Measurements from ENCODE around the gene HTRA1. TPM values are rescaled to one million over a fixed set of nuclear protein-coding genes. Genes with fewer than 3 reads are reported as not detected.

The HTRA1 gene
- total RNA-seq, 3 donors from 2014 or later, result 0.13 to 0.41 (median 0.26) TPM

- H3K36me3 Mint-ChIP-seq (ENCODE audit: insufficient read depth), result no peaks in the 10 kb centered on the region
- no peaks in the 10 kb centered on the region for H3K9me3 Mint-ChIP-seq
- no peak for ATAC-seq
- peaks cover 5% of the 10 kb centered on the region for H3K27me3 Mint-ChIP-seq (ENCODE audit: low read depth)
- peaks cover 18% of the 10 kb centered on the region for H3K4me1 Mint-ChIP-seq (ENCODE audit: low read depth)
- H3K4me3 Mint-ChIP-seq, result no peak overlapping the region
- no peak for DNase-seq
Measured at GRCh38 chr10:122490268-122490667, 28.9 kb downstream of the HTRA1 start.

DNA sequence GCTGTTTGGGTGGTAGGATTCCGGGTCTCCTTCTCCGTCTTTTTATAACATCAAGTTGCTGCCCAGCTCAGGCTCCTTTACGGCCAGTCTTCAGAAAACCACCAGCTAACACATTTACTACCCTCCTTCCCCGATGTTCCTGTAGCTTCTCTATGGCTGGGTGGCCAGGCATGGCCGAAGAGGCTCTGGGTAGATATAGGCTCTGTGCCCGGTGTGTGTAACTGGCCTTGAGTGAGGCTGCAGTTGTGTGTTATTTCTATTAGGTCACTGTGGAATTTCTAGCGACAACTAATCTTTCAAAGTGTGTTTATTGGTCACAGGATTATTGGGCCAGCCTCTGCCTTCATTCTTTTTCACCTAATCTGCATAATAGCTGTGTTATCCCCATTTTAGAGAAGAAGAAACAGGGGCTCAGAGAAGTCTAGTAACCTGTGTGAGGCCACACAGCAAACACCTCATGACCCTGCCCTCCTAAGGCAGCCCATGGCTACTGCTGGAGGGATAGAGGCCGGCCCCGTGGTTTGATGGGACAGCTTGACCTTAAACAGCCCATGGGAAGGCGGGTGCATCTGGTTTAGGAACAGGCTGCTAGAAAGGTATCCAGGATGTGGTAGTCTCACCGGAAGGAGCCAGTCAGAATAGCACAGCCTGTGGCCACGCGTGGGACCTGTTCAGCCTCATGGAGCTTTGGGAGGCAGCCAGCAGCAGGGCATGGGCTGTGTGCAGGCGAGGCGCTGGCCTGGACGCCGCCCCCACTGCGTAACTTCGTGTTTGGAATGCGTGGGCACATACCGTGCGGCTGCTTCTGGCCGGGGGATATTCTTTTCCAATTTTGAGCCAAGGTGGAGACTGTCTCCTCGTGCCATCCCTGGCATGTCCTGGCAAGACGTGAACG, 29.7 kb downstream of the HTRA1 start:
- Mint-ChIP-seq H3K9me3 (no peaks in the 10 kb centered on the region), H3K4me3 (no peak overlapping the region), H3K27me3 (ENCODE audit: low read depth) (peaks cover 5% of the 10 kb centered on the region), H3K36me3 (ENCODE audit: insufficient read depth) (no peaks in the 10 kb centered on the region), H3K4me1 (ENCODE audit: low read depth) (peaks cover 22% of the 10 kb centered on the region)
- no peak for DNase-seq
- peak; percentile 73 to 81 for ATAC-seq

DNA sequence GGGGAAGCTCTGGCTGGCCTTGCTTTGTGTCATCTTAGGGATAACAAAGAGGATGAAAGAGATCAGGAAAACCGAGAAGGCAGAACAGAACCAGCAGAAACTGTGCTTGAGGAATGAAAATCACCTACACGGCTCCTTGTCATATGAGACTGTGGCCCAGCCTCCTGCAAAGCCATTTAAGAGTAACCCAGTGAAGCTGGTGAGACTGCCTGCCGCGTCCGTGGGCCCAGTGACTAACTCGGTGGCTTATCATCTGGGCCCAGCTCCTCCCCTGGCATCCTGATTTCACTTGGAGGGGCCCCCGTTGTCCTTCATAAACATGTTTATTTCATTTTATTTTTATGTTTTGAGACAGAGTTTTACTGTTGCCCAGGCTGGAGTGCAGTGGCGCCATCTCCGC, 30.7 kb downstream of the HTRA1 start:
- DNase-seq (no peak), ATAC-seq (peak in 1 of 2 donors; percentile 34)
- Mint-ChIP-seq H3K4me3 (no peak overlapping the region), H3K9me3 (no peaks in the 10 kb centered on the region), H3K36me3 (ENCODE audit: insufficient read depth) (no peaks in the 10 kb centered on the region), H3K27me3 (ENCODE audit: low read depth) (peaks cover 5% of the 10 kb centered on the region), H3K4me1 (ENCODE audit: low read depth) (peaks cover 29% of the 10 kb centered on the region)

DNA sequence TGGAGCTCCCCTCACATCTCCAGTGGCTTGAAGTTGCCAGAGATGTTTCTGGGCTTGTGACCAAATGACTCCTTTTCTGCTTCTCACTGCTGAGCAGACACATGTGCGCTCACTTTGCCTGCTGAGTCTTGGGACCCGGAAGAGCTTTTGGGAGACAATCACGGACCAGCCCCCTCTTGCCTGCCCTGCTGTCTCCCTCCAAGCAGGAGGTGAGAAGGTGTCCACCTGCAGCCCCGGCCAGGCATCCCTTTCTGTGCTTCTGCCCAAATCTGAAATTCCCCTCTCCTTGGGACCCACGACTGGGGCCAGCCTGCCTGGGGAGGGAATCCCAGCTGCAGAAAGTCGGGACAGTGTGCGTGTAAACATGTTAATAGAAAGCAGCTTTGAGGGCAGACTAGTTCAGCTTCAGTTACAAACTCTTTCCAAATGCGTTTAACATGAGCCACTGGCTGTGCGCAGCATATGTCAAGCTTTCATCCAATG, 31.7 kb downstream of the HTRA1 start:
- Mint-ChIP-seq H3K4me3 (no peak overlapping the region), H3K27me3 (ENCODE audit: low read depth) (peaks cover 2% of the 10 kb centered on the region), H3K9me3 (no peaks in the 10 kb centered on the region), H3K36me3 (ENCODE audit: insufficient read depth) (no peaks in the 10 kb centered on the region), H3K4me1 (ENCODE audit: low read depth) (peaks cover 29% of the 10 kb centered on the region)
- no peak for ATAC-seq
- no peak for DNase-seq

DNA sequence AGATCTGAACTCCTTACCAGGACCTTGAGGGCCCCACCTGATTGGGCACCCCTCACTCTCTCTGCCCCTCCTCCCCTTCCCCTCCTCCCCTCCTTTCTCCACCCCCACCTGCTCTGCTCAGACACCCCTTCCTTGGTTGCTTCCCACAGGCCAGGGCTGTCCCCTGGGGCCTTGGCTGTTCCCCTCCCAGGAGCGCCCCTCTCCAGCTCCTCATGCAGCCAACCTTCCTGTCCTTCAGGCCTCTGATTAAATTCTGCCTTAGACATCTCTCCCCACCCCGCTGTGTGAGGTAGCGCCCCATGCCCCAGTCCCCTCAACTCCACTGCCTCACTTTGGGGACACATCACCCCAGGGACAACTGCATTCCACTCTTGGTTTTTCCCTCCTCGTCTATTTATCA, 32.4 kb downstream of the HTRA1 start:
- DNase-seq, result no peak
- no peak for ATAC-seq
- Mint-ChIP-seq H3K9me3 (no peaks in the 10 kb centered on the region), H3K4me3 (no peak overlapping the region), H3K27me3 (ENCODE audit: low read depth) (peaks cover 2% of the 10 kb centered on the region), H3K4me1 (ENCODE audit: low read depth) (peaks cover 29% of the 10 kb centered on the region), H3K36me3 (ENCODE audit: insufficient read depth) (no peaks in the 10 kb centered on the region)

GRCh38 chr10:122494173-122494820, 32.9 kb downstream of the HTRA1 start:
- Mint-ChIP-seq H3K4me1 (ENCODE audit: low read depth) (peaks cover 29% of the 10 kb centered on the region), H3K27me3 (ENCODE audit: low read depth) (peaks cover 2% of the 10 kb centered on the region), H3K4me3 (no peak overlapping the region), H3K36me3 (ENCODE audit: insufficient read depth) (no peaks in the 10 kb centered on the region), H3K9me3 (no peaks in the 10 kb centered on the region)
- ATAC-seq, result no peak
- no peak for DNase-seq

- Mint-ChIP-seq H3K36me3 (ENCODE audit: insufficient read depth) (no peaks in the 10 kb centered on the region), H3K9me3 (no peaks in the 10 kb centered on the region)
Measured at GRCh38 chr10:122494833-122495232, 33.5 kb downstream of the HTRA1 start.

GRCh38 chr10:122495406-122496340, 34.3 kb downstream of the HTRA1 start:
- no peaks in the 10 kb centered on the region for H3K36me3 Mint-ChIP-seq (ENCODE audit: insufficient read depth)
- ATAC-seq (no peak), DNase-seq (no peak)
- peaks cover 2% of the 10 kb centered on the region for H3K27me3 Mint-ChIP-seq (ENCODE audit: low read depth)
- H3K4me3 Mint-ChIP-seq, result no peak overlapping the region
- no peaks in the 10 kb centered on the region for H3K9me3 Mint-ChIP-seq
- H3K4me1 Mint-ChIP-seq (ENCODE audit: low read depth), result peaks cover 25% of the 10 kb centered on the region

More at GRCh38 chr10:122494833-122495232, 33.5 kb downstream of the HTRA1 start:
- H3K27me3 Mint-ChIP-seq (ENCODE audit: low read depth), result peaks cover 2% of the 10 kb centered on the region
- H3K4me1 Mint-ChIP-seq (ENCODE audit: low read depth), result peaks cover 29% of the 10 kb centered on the region
- ATAC-seq, result no peak
- DNase-seq, result no peak
- no peak overlapping the region for H3K4me3 Mint-ChIP-seq

DNA sequence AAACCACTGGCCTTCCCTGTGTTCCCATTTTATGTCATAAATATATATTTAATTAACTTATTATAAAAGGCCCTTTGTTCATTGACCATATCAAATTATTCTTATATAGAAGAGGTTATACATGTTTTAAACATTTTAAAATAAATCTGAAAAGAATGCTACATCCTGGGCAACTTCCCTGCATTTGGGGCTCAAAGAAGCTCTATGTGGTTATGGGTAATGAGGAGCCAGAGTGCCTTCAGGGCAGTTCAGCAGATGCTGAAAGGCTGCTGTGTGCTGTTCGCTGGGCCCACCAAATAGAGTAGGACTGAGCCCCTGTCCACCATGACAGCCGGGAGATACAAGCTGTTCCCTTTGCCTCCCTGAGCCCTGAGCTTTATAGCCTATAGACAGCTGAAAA, 35.9 kb downstream of the HTRA1 start:
- Mint-ChIP-seq H3K4me3 (no peak overlapping the region), H3K27me3 (ENCODE audit: low read depth) (peaks cover 2% of the 10 kb centered on the region), H3K9me3 (no peaks in the 10 kb centered on the region), H3K36me3 (ENCODE audit: insufficient read depth) (no peaks in the 10 kb centered on the region), H3K4me1 (ENCODE audit: low read depth) (peaks cover 11% of the 10 kb centered on the region)
- no peak for DNase-seq
- ATAC-seq, result no peak

DNA sequence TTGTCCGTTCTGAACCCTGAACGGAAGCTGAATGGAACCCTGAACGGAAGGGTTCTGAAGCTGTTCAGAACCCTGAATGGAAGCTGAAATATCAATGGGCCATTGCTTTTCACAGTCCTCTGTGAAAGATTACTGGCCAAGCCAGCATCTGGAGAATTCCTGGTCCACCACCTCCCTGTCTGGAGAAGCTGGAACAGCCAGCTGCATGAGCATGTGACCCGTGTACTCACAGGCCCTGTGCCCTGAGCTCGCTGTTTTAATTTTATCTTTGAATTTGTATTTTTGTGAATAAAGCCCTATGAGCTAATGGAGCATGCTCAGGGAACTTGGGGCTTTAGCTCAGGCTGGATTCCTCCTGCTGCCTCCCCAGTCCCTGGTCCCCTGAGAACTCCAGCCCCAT, 37.2 kb downstream of the HTRA1 start:
- Mint-ChIP-seq H3K9me3 (no peaks in the 10 kb centered on the region), H3K4me1 (ENCODE audit: low read depth) (peaks cover 11% of the 10 kb centered on the region), H3K36me3 (ENCODE audit: insufficient read depth) (no peaks in the 10 kb centered on the region), H3K4me3 (no peak overlapping the region), H3K27me3 (ENCODE audit: low read depth) (peaks cover 2% of the 10 kb centered on the region)
- ATAC-seq (no peak), DNase-seq (no peak)

- Mint-ChIP-seq H3K36me3 (ENCODE audit: insufficient read depth) (no peaks in the 10 kb centered on the region), H3K4me3 (no peak overlapping the region), H3K4me1 (ENCODE audit: low read depth) (peaks cover 11% of the 10 kb centered on the region), H3K27me3 (ENCODE audit: low read depth) (peaks cover 2% of the 10 kb centered on the region), H3K9me3 (no peaks in the 10 kb centered on the region)
- ATAC-seq (no peak), DNase-seq (no peak)
Measured at GRCh38 chr10:122499012-122499411, 37.7 kb downstream of the HTRA1 start.

GRCh38 chr10:122499491-122499941, 38.2 kb downstream of the HTRA1 start:
- no peak for ATAC-seq
- H3K4me1 Mint-ChIP-seq (ENCODE audit: low read depth), result peaks cover 11% of the 10 kb centered on the region

DNA sequence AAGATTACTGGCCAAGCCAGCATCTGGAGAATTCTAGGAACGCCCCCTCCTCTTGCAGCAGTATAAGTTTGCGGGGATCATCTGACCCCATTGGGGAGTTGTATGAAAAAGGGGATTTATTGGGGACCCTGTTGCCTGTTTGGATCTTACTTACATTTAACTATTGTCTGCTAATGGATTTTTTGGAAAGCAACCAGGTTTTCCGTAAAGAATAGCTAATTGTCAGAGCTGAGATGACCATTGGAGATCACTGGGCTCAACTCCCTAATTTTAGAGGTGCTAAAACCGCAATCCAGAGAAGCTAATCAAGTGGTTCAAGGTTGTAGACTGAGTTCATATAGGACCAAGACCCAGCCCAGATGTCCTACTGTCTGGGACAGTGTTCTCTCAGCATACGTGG, 38.8 kb downstream of the HTRA1 start:
- no peak for ATAC-seq
- DNase-seq, result no peak
- peaks cover 11% of the 10 kb centered on the region for H3K4me1 Mint-ChIP-seq (ENCODE audit: low read depth)
- H3K27me3 Mint-ChIP-seq (ENCODE audit: low read depth), result no peaks in the 10 kb centered on the region
- no peaks in the 10 kb centered on the region for H3K36me3 Mint-ChIP-seq (ENCODE audit: insufficient read depth)
- no peak overlapping the region for H3K4me3 Mint-ChIP-seq
- H3K9me3 Mint-ChIP-seq, result no peaks in the 10 kb centered on the region

More at GRCh38 chr10:122499491-122499941, 38.2 kb downstream of the HTRA1 start:
- H3K36me3 Mint-ChIP-seq (ENCODE audit: insufficient read depth), result no peaks in the 10 kb centered on the region
- H3K4me3 Mint-ChIP-seq, result no peak overlapping the region
- peaks cover 2% of the 10 kb centered on the region for H3K27me3 Mint-ChIP-seq (ENCODE audit: low read depth)
- no peak for DNase-seq
- no peaks in the 10 kb centered on the region for H3K9me3 Mint-ChIP-seq

DNA sequence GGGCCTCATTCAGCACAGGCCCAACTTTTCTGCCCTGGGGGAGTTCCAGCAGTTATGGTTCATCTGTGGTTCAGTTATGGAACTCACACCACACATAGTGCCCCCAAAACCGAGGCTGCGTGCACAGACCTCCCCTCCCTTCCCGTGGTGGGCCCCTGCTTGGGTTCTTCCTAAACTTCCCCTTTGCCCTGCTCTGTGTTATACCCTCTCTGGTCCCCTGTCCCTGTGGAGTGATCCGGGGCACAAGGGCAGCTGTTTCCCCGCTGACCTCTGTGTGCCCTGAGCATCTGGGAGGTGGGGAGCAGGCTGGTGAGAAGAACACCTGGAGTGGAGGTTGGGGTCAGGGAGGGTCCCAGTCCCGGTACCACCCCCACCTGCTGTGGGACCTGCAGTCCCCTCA, 39.4 kb downstream of the HTRA1 start:
- no peak overlapping the region for H3K4me3 Mint-ChIP-seq
- H3K4me1 Mint-ChIP-seq (ENCODE audit: low read depth), result peaks cover 10% of the 10 kb centered on the region
- H3K9me3 Mint-ChIP-seq, result no peaks in the 10 kb centered on the region
- H3K36me3 Mint-ChIP-seq (ENCODE audit: insufficient read depth), result no peaks in the 10 kb centered on the region
- no peaks in the 10 kb centered on the region for H3K27me3 Mint-ChIP-seq (ENCODE audit: low read depth)
- DNase-seq (no peak), ATAC-seq (no peak)
